ENCODE results near the gene F10. TPM values are rescaled to one million over a fixed set of nuclear protein-coding genes. Genes with fewer than 3 reads are reported as not detected.
A peak's percentile ranks its signal among the peaks of the same experiment; 100 is the strongest.

Gene F10
- total and polyA plus RNA-seq, 2 of the 13 experiments (the other 11 are each of a cell fraction or from before 2014, with no cell fraction given): 58.4 to 237 TPM

DNA sequence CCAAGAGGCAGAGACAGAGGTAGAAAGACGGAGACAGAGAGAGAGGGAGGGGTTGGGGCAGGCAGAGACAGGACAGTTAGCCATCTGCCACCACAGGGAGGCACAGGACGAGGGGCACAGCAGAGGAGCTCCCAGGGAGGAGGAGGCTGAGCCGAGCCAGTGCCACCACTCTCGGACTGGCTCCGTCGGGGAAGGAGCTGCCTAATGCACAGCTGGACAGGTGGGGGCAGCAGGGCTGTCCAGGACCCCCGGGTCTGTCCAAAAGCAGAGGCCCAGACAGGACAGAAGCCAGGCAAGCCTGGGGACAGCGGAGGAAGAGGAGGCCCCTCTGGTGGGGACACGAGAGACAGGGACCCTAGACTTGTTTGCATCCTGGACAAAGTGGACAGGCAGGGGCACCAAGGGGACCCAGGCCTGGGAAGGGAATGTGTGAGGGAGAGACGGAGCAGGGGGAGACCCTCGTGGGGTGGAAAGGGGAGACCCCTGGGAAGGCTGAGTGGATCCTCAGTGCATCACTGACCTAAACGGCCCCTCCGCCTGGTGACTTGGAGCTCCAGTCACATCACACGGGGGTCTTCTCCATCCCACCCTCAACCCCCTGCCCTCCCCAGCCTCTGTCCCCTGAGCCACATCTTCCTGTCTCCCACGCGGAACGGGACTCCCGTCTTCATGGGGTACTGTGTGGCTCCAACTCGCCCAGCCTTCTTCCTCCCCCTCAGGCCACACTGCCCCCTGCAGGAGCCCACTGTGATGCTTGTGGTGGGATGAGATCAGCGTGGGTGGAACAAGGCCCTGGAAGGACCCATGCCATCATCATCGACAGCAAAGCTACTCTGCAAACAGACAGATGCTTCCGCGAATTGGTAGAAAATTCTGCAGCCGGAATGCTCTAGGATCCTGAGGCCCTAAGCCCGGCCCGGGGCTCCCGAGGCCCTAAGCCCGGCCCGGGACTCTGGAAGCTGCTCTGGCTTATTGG, 915 bp downstream of the F10 start (continued):
- peak; percentile 51 for TF ChIP-seq RAD21 (CRISPR knock-in tag; IDR thresholded peaks at IDR 0.05)
- no peak for TF ChIP-seq MBD4 (IDR thresholded peaks at IDR 0.05; ENCODE audit: borderline replicate concordance, low read length)
- peak; percentile 56; the same call in 1 of the 2 replicates for TF ChIP-seq GATAD2A (CRISPR knock-in tag; IDR thresholded peaks at IDR 0.05)
- TF ChIP-seq ZNF296 (CRISPR knock-in tag; conservative IDR thresholded peaks at IDR 0.05): 0 out of 2 replicates have a peak, but pooled peaks have one; percentile 7
- TF ChIP-seq NR2F1 (CRISPR knock-in tag; IDR thresholded peaks at IDR 0.05): no peak
- TF ChIP-seq ZNF761 (CRISPR knock-in tag; conservative IDR thresholded peaks at IDR 0.05): no peak
- TF ChIP-seq PRPF4 (IDR thresholded peaks at IDR 0.05; ENCODE audit: low read depth, low read length, poor library complexity, severe bottlenecking): no peak
- TF ChIP-seq KDM6A (CRISPR knock-in tag; IDR thresholded peaks at IDR 0.05; ENCODE audit: low read depth): no peak
- no peak for TF ChIP-seq SCMH1 (CRISPR knock-in tag; IDR thresholded peaks at IDR 0.05; ENCODE audit: borderline replicate concordance)
- no peak for TF ChIP-seq SPEN (CRISPR knock-in tag; IDR thresholded peaks at IDR 0.05; ENCODE audit: low read depth)
- TF ChIP-seq ZNF562 (CRISPR knock-in tag; IDR thresholded peaks at IDR 0.05; ENCODE audit: borderline replicate concordance): no peak
- TF ChIP-seq, protein P1, sequence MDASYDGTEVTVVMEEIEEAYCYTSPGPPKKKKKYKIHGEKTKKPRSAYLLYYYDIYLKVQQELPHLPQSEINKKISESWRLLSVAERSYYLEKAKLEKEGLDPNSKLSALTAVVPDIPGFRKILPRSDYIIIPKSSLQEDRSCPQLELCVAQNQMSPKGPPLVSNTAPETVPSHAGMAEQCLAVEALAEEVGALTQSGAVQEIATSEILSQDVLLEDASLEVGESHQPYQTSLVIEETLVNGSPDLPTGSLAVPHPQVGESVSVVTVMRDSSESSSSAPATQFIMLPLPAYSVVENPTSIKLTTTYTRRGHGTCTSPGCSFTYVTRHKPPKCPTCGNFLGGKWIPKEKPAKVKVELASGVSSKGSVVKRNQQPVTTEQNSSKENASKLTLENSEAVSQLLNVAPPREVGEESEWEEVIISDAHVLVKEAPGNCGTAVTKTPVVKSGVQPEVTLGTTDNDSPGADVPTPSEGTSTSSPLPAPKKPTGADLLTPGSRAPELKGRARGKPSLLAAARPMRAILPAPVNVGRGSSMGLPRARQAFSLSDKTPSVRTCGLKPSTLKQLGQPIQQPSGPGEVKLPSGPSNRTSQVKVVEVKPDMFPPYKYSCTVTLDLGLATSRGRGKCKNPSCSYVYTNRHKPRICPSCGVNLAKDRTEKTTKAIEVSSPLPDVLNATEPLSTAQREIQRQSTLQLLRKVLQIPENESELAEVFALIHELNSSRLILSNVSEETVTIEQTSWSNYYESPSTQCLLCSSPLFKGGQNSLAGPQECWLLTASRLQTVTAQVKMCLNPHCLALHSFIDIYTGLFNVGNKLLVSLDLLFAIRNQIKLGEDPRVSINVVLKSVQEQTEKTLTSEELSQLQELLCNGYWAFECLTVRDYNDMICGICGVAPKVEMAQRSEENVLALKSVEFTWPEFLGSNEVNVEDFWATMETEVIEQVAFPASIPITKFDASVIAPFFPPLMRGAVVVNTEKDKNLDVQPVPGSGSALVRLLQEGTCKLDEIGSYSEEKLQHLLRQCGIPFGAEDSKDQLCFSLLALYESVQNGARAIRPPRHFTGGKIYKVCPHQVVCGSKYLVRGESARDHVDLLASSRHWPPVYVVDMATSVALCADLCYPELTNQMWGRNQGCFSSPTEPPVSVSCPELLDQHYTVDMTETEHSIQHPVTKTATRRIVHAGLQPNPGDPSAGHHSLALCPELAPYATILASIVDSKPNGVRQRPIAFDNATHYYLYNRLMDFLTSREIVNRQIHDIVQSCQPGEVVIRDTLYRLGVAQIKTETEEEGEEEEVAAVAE (CRISPR knock-in tag; IDR thresholded peaks at IDR 0.05; ENCODE audit: borderline replicate concordance): no peak
- TF ChIP-seq, protein P2, sequence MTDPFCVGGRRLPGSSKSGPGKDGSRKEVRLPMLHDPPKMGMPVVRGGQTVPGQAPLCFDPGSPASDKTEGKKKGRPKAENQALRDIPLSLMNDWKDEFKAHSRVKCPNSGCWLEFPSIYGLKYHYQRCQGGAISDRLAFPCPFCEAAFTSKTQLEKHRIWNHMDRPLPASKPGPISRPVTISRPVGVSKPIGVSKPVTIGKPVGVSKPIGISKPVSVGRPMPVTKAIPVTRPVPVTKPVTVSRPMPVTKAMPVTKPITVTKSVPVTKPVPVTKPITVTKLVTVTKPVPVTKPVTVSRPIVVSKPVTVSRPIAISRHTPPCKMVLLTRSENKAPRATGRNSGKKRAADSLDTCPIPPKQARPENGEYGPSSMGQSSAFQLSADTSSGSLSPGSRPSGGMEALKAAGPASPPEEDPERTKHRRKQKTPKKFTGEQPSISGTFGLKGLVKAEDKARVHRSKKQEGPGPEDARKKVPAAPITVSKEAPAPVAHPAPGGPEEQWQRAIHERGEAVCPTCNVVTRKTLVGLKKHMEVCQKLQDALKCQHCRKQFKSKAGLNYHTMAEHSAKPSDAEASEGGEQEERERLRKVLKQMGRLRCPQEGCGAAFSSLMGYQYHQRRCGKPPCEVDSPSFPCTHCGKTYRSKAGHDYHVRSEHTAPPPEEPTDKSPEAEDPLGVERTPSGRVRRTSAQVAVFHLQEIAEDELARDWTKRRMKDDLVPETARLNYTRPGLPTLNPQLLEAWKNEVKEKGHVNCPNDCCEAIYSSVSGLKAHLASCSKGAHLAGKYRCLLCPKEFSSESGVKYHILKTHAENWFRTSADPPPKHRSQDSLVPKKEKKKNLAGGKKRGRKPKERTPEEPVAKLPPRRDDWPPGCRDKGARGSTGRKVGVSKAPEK (CRISPR knock-in tag; IDR thresholded peaks at IDR 0.05; ENCODE audit: borderline replicate concordance): 0 out of 2 replicates have a peak, but pooled peaks have one; percentile 15
- TF ChIP-seq, protein P3, sequence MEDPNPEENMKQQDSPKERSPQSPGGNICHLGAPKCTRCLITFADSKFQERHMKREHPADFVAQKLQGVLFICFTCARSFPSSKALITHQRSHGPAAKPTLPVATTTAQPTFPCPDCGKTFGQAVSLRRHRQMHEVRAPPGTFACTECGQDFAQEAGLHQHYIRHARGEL (CRISPR knock-in tag; IDR thresholded peaks at IDR 0.05): no peak
- TF ChIP-seq, protein P4, sequence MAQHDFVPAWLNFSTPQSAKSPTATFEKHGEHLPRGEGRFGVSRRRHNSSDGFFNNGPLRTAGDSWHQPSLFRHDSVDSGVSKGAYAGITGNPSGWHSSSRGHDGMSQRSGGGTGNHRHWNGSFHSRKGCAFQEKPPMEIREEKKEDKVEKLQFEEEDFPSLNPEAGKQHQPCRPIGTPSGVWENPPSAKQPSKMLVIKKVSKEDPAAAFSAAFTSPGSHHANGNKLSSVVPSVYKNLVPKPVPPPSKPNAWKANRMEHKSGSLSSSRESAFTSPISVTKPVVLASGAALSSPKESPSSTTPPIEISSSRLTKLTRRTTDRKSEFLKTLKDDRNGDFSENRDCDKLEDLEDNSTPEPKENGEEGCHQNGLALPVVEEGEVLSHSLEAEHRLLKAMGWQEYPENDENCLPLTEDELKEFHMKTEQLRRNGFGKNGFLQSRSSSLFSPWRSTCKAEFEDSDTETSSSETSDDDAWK (CRISPR knock-in tag; IDR thresholded peaks at IDR 0.05): no peak
- TF ChIP-seq RARA (CRISPR knock-in tag; IDR thresholded peaks at IDR 0.05): peak; percentile 17; the same call in 1 of the 2 replicates
- no peak for TF ChIP-seq FOXA1 (IDR thresholded peaks at IDR 0.05)
- TF ChIP-seq FOXA1 (CRISPR knock-in tag; IDR thresholded peaks at IDR 0.05): no peak
- TF ChIP-seq CENPX (CRISPR knock-in tag; IDR thresholded peaks at IDR 0.05): no peak
- no peak for TF ChIP-seq ZFP41 (CRISPR knock-in tag; IDR thresholded peaks at IDR 0.05; ENCODE audit: borderline replicate concordance)
- no peak for TF ChIP-seq ZNF550 (CRISPR knock-in tag; IDR thresholded peaks at IDR 0.05; ENCODE audit: borderline replicate concordance)
